HG03457 (cell line): ENCODE results near the gene MEF2C.

ENCODE experiments used
- ATAC-seq: cut with Tn5 transposase; IDR thresholded peaks from one replicate; pipeline ENCODE4 v1.9.1; 2021; ENCODE audit warnings: moderate number of reproducible peaks; ENCODE audit not compliant: unreplicated experiment

The MEF2C gene

DNA sequence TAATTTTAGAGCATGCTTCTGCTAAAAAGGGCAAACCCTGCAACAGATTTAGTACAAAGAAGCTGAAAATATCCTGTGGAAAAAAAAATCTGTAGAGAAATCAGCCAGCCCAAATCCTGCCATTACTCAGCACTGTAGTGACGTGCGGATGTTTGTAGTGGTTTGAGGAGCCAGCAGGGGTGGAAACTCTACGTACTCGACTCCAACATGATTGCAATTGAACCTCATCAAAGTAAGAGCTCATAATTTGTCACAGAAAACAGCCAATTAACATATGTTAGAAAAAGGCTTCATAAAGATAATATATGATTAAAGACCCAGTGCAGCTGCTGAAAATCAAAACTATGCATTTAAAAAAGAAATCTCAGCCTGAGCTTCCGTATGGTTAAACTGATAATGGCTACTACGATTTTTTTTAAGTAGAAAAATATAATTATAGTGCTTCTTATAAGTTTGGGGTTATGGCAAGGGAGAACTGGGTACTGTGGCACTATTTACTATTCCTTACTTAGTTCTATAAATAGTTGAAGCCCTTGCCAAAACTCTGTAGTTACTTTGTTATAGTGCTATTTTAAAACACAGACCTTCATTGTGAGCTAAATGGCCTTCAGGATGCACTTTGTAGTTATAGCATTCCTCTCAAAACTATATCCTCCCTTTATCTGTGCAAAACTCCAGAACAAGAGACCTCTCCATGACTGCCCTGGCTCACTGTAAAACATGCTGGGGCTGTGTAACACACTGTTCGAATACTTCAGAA, 49.4 kb downstream of the MEF2C start:
- no peak for ATAC-seq

DNA sequence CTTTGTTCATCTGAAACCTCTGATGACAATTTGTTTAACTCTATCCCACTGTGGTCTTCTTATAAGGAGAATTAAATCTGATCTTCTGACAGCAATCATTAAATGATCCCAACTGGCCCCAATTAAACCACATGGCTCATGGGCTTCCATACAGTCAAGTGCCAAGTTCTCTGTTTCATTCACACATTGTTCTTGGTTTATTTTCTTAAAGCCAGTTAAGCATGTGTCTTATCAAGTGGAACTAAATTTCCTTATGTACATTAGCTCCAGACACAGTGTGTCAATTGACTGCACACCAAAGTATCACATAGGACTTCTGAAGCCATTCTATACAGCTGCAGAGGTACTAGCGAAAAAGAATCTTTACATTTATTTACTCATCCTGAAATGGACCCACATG, 51.2 kb downstream of the MEF2C start:
- no peak for ATAC-seq

DNA sequence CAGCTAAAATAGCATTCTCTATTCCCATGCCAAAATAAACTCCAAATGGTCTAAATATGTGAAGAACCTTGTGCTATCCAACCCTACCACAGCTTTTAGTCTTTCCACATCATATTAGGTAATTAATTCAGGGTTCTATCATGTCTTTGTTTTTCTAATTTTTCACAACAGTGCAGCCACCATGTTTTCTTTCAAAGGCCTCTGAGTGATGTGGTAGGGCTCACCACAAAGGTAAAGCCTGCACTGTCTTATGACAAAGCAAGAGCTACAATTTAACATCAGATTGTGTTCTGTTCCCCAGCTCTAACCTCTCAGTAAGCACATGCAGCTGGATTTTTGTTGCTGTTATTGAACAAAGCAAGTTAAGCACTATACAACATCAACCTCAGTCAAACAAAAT, 52.4 kb downstream of the MEF2C start:
- ATAC-seq = no peak

DNA sequence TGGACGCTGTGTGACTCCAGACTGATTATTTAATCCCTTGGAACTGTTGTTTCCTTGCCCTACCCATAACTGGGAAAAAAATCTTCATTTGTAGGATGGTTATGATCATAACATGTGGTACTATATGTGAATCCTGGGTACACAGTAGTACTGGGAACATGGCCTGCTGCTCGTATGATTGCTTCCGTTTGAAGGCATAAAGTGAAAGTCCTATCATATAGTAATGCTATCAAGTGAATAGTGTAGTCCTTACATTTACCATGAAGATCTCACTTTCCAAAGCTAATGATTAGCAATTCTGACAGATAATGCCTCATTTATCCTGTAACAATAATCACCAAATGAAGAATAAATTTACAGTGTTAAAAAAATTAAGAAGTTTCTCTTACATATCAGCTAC, 53.2 kb downstream of the MEF2C start:
- no peak for ATAC-seq

DNA sequence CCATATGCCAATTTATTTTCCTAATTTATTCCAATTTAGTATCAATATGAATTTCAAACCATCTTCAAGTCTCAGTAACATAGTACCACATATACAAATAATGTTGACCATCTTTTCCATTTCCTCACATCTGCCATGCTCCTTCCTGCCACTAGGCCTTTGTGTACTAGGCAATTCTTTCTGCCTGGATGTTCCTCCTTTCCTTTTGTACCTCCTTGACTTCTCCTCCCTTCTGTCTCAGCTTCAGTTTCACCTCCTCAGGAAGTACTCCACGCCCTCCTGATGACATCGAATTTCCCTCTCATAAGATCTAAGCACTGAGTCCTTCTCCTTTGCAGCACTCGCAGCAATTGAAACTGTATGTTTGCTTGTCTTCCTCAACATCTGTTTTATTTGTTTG, 53.9 kb downstream of the MEF2C start:
- ATAC-seq = no peak

DNA sequence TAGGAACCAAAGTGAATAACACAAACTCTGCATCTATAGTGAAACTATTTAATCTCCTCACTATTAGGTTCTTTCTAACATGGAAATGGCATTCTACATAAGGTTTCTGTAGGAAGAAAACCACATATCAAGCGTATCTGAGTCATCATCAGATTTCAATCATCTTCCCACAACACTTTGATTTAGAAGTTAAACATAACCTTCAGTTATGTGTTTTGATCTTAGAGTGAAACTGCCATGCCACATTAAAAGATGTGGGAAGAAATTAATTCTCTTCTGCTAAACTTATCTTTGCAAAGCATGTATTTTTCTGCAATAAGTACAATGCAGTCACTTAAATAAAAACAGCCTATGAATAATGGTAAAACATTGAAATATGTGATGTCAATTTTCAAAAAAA, 55.0 kb downstream of the MEF2C start:
- no peak for ATAC-seq

DNA sequence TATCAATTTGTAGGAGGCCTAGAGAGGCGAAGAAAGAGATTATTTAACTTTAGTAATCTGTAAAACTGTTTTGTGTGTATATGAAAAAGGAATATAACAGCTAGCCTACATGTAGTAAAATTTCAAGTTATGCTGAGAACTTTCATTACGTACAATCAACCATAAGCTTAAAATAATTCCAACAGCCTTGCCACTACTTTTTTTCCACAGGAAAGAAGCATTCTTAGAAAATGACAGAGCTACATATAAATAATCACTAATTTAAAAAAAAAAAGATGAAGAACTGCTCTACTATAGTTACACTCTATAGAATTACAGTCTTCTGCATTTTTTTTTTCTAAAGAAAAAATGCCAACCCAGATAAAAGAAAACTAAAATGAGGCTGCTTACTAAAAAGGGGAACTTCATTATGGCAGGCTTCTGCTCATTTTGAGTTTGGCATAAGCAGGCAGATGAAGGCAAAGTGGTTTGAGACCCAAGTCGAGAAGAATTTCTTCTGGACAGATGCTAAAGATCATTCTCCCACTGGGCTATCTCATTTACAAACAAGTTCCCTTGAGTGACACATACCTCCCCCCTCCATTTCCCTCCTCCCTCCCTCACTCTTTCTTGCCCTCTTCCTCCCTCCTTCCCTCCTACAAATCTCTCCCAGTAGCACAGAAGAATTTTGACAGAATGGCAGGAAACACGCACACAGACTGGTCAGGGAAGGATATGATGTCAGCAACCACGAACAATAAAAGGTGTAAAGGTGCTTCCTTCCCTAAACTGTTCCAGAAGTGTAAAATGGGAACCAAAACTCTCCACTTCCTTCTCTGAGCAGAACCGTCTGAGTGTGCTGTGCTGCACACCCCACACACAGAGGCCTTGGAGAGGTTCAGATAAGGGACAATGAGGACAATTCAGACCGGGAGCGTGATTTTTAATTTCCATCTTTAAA, 56.1 kb downstream of the MEF2C start:
- peak; percentile 66 for ATAC-seq

DNA sequence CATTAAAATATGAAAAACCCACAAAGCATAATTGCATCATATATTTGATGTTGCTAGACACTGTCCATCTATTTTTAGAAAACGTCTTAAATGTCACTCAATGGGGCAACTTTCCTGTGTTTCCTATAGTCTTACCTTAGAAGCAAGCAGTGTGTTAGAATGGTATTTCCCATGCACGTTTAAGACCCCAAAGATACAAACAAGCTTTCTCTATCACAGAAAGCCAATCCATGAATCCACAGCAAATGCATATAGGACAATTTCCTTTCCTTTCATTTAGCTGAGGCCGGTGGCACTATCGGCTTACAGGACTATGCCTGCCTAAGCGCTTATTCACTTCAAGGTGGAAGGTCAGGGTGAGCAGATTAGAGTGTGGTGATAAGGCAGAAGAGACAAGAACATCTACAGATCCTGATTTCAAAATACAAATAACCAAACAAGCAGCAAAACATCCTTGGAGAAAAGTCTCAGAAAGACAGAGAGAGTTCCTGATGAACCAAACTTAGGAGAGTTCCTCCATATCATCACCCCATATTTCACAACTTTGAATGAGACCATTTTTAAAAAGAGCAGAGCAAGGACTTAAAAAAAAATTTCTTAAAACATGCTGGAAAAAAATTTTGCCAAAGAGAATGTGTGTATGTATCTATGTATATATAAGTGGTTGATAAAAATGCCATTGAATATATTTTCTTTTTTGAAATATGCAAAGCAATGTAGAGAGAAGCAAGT, 57.2 kb downstream of the MEF2C start:
- no peak for ATAC-seq

DNA sequence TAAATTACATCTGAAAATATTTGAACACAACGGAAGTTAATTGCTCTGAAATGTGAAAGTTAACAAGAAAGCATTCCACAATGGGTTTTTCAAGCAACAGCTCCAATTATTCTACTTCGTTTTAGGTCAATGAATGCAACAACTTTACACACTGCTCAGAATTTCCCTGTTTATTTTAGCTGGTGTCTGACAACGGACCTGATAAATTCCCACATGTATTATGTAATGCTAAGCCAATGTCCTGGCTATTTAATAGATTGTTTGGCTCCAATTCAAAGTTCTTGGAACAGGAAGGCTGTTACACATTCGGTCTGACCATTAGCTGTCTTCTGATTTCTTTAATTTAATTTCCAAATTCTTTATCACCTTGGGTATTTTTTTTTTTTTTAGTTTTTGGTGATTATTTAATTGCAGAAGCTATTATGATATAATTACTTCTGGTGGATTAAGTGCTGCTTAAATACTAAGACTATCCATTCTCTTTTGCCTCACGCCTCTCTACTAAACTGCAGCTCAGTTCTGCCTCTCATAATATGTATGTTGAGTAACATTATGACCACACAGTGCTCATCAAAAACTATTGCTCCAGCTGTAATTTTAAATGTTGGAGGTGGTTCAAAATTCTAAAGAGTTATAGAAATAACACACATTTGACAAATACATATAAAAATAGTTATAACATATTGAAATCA, 57.9 kb downstream of the MEF2C start:
- ATAC-seq = no peak

DNA sequence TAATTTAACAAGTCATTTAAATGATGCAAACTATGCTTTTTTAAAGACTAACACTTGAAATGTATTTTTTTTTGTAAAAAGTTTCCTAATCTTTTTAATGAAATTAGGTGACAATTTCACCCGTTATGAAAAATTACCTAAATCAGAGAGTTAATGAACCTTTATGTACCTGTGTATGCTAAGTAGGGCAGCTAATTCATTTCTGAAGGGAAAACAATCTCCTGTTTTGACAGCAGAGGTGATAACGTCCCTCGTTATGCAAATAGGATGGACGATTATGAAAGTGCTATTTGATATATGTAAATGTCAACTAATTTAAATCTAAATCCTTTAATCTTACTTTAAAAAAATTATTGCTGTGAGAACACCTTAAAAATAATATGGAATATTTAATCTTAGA, 58.8 kb downstream of the MEF2C start:
- ATAC-seq = no peak

DNA sequence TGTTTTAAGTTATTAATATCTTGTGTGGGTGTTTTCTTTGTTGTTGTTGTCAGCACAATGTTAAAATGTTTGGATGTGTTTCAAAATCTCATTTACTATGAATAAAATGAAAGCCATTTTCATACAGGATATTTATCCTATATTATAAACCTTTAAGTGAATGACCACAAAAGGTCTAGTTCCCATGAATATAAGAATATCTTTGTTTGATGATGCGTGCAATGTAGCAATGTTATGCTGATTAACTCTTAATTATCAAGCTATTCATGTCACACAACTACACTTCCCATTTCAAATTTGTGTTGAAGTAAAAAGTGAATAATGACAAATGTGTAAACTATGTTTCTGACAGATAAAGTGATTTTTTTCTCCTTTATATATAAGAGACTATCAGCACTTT, 59.8 kb downstream of the MEF2C start:
- no peak for ATAC-seq

DNA sequence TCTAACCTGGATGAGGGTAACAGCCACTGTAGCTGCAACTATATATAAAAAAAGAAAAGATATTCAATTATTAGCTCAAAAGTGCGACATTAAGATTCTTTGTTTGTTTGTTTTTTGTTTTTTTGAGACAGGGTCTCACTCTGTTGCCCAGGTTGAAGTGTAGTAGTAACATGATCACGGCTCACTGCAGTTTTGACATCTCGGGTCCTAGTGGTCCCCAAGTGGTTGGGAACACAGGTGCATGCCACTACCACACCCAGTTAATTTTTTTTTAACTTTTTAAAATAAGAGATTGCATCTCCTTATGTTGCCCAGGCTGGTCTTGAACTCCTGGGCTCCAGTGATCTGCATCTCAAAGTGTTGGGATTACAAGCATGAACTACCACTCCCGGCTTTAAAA, 61.8 kb downstream of the MEF2C start:
- ATAC-seq = no peak

DNA sequence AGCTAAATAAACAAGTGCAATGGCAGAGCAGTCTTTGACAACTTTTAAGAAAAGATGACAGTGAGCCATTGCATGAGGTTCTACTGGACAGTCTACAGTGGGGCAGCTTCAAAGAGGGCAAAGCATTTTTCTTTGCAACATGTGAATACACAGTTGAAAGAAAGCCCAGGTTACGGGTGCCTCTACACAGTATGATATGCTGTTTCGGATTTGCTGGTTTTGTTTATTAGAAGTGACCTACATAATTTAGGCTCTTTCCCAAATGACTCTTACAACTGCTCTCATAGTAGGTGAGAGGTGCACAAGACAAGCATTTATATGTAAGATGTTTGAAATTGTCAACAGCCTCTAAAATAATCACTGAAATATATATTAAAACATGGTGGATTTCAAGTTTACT, 62.4 kb downstream of the MEF2C start:
- no peak for ATAC-seq

DNA sequence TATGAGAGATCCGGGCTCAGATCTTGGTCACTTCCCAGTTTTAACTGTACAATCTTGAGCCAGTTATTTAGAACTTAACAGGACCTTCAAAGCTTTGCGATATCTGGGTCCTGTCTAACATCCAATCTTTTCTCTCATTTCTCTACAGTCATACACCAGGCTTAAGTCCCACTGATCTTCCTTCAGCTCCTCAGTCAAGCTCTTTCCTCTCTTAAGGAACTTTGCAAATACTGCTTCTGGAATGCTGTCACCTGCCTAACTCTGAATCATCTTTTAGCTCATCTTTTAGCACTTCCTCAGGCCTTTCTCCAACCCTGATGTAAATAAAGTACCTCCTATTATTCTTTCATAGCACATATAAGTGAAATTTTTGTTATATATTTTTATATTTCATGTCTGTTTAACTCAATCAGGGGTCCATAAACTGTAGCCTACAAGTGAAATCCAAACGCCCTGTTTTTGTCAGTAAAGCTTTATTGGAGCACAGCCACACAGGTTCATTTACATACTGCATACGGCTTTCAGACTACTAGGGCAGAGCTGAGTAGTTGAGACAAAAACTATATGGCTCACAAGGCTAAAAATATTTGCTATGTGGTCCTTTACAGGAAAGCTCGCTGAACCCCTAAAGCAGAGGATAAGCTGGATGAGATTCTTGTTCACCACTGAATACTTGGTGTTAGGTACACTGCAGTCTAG, 63.5 kb downstream of the MEF2C start:
- peak; percentile 38 for ATAC-seq

DNA sequence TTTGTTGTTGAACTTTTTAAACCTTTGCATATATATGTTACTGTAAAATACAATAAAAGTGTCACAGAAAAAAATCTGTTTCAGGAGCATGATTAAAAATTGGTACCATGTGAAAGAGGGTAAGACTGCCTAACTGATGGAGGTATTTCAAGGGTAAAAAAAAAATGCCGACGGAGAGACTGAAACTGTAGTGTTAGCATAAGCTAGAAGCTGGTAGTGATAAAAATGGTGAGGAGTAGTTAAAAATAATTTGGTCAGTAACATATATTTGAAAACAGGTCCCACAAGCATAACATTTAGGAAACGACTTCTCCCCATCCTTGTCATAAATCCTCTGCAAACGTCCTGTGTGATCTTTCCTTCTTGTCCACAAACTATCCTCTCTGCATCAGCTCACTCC, 64.7 kb downstream of the MEF2C start:
- no peak for ATAC-seq

DNA sequence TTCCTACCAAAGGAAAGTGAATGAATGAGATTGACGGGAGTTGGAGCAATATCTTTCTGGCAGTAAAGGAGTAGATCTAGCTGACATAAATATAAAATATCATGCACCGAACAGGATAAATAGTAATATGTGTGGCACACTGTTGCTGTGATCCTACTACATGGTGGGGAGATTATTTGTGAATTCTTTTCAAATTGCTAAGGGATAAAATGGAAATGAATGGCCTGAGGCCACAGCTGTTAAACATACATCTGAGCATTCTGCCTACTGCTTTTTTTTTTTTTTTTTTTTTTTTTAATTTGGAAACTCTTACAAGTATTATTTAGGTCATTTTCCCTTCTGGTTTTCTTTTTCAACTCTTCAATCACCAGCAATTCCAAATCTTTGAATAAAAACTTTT, 66.8 kb downstream of the MEF2C start:
- ATAC-seq = no peak

DNA sequence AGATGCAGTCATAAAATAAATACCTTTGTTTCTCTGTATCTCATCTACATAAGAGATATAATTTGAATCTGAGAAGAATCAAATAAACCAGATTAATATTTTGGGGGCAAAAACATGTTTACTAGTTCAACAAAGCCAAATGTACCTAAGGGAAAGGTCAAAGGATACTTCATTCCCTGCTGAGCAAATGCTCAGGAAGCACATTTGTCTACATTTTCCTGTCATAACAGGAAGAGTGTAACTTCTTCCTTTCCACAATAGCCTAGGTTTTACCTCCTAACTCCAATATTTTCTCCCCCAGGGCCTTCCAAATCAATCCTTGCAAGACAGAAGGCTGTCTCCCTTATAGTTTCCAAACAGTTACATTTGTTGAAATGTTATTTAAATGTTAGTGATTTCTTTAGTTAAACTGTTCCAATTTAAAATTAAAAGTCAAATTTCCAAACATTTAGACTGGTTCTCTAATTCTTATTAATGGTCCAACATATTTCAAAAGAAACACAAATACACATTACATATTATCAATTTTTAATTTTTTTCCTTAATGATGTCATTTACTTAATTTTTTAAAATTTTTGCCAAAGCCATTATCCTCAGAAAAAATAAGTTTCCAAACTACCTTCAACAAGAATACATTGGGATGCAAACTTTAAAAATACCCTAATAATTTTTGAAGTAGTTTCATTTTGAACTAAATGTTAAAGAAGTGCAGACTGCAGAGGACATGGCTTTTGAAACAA, 67.8 kb downstream of the MEF2C start:
- no peak for ATAC-seq

DNA sequence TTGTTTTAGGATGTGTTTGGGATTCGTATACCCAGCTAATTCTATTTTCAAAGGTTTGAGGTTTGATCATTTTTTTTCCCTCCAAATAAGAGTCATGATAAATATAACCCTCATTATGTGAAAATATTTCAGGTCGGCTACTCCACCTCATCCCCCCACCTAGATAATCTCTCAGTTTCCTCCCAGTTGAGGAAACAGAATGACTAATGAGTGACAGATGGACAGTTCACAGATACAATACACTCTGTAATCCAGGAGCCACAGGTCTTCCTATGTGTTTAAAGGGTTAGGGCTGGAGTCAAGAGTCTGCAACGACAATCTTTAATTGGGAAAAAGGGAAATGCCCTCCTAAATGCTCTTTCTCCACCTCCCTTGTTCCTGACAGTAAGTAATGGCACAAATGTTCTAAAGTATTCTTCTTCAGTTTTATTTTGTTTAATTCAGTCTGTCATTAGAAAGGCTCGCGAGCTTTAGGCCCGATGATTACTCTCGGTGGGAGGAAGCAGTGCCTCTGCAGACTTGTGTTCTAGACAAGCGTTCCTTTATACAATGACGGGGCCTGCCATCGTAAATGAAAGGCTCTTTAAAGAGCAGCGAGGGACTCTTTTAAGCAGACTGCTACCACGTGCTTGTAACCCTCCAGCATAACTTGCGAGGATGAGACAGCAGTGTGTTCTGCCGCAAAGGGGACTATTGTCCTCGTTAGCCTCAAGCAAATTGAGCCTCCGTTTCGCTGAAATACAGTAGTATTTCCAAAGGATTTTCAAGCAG, 69.0 kb downstream of the MEF2C start:
- ATAC-seq = no peak

DNA sequence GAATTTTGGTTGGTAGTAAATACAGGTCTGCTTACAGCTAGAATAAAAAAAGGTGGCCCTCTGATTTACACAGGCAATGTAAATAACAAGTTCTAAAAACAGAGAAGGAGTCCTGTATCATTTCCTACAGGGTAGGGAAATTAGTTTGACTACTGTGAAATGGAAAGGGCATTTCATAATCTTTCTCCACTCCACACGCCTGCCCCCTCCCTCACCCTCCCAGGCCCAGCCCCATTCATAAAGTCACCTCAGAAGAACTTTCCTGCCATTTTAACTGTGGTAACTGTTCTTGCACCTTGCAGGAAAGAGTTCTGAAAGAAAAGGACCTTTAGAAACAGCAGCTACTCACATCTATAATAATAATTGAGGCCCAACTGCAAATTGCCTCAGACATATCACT, 69.7 kb downstream of the MEF2C start:
- no peak for ATAC-seq
